Epidermal melanocyte (primary cell): ENCODE results near the gene PLCB4.
A peak's percentile ranks its signal among the peaks of the same experiment; 100 is the strongest.

ENCODE experiments used
- DNase-seq: peaks from one replicate; pipeline ENCODE4 v3.0.0; 2011; ENCODE audit warnings: low spot score; ENCODE audit not compliant: insufficient read length

The PLCB4 gene

DNA sequence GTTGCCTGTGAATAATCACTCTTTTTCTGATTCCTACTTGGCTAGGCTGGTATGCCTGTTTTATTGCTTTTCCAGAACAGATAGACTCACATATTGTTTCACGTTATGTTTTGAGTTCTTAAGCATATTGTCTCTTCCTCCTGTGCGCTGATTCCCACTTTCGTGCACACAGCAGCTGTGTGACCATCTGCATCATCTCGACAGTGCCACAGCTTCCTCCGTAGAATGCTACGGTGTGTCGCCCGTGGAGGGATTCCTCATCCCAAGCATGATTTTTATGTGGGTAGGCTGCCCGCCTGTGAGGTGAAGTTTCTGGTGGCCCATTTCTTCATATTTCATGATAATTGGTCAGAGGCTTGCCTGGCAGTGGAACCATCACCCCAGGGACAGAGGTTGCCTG lies 31.8 kb downstream of the PLCB4 start:
- DNase-seq: no peak

DNA sequence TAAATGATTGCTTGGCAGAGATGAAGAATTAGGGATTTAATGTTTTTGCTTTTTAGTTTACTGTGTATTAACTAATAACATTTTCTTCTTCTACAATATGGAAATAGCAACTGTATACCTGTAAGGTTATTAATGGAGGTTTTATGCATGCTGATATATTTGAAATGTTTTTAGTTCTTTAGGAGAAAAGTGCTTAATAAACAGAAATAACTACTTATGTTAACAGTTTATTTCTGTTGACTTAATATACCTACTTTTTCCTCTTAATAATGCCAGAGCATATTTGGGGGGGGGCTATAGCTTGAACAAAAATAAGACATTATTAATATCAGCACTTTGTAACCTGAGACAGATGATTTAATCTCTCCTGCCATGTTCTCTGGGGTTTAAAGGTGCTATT lies 33.6 kb downstream of the PLCB4 start:
- DNase-seq: no peak

DNA sequence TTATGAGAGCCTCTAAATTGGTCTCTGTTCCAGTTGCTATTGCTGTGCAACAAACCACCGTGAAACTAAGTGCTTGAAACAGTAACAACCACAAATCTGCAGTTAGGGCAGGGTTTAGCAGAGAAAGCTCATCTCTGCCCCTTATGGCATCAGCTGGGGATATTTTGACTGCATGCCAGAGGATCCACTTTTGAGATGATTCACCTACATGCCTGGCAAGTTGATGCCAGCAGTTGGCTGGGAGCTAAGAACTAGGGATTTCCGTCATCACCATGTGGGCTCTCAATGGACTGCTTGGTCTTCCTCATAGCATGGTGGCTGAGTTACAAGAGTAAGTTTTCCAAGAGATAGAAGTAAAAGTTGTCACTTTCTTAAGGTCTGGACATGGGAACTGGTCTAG lies 35.1 kb downstream of the PLCB4 start:
- DNase-seq: no peak

DNA sequence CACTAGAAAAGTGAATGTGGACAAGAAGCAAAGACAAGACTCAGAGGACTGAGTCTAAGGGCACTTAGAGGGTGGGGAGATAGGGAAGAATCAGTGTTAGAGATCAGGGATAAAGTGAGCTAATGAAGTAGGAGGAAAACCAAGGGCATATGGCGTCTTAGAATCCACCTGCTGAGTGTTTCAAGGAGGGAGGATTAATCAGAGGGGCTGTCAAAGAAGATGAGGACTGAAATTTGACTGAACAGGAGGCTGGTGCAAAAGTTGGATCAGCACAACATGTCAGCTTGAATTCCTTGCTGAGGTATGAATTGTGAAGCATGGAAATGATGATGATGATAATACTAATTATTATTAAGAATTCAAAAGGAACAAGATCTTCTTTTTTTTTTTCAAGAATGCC lies 39.4 kb downstream of the PLCB4 start:
- DNase-seq: no peak

DNA sequence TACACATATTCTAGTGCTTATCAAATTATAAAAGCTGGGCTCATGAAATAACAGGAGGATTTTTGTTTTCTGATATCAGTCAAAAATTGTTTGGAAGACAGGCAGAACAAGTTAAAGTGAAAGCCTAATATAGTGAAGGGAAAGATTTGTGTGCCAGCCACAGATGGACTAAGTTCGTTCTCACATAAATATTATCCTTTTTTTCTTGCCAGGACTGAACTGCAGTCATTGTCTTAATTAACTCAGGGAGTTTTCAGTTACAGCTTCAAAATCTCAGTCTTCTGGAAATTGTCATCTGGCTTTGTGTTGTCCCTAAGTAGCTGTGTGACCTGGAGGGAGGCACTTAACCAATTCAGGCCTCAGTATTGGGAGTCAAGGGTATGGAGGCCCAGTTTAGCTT lies 40.7 kb downstream of the PLCB4 start:
- DNase-seq: no peak

DNA sequence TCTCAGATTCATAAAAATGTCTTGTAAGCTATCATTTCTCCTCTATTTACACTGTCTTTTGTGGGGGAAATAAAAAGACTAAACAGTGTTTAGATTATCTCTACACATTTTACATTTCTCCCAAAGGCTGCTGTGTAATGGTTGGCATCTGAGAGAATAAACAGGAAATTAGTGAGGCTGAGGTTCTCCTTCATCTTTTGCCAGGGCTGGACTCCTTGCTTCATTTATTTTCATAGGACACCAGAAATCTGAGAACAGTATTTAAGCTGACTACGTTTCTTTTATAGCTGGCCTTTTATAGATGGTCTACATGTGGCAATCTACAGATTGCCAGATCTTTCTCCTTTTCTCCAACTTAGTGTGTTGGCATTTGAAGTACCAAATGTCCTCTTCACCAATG lies 41.5 kb downstream of the PLCB4 start:
- no peak for DNase-seq

DNA sequence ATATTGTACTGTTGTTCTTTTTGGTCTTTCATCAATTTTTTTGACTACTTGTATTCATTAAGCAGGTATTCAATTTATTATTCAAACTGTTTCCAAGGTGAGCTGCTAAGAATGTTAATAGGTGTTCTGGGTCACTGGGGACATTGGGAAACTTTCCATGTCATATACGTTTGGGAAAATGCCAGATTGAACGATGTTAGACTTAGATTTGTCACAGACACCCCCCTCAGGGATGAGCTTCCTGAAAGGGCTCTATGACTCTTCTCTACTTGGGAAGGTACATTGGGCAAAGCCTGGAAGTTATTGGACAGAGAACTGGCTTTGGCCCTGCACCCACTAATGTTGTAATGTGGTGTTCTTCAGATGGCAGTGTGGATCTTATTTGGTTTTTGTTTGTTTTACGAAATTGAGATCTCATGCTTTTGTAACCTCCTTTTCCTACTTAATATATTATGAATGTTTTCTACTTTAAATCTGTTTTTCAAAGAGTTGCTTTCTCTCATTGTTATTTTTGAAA lies 42.1 kb downstream of the PLCB4 start:
- no peak for DNase-seq

DNA sequence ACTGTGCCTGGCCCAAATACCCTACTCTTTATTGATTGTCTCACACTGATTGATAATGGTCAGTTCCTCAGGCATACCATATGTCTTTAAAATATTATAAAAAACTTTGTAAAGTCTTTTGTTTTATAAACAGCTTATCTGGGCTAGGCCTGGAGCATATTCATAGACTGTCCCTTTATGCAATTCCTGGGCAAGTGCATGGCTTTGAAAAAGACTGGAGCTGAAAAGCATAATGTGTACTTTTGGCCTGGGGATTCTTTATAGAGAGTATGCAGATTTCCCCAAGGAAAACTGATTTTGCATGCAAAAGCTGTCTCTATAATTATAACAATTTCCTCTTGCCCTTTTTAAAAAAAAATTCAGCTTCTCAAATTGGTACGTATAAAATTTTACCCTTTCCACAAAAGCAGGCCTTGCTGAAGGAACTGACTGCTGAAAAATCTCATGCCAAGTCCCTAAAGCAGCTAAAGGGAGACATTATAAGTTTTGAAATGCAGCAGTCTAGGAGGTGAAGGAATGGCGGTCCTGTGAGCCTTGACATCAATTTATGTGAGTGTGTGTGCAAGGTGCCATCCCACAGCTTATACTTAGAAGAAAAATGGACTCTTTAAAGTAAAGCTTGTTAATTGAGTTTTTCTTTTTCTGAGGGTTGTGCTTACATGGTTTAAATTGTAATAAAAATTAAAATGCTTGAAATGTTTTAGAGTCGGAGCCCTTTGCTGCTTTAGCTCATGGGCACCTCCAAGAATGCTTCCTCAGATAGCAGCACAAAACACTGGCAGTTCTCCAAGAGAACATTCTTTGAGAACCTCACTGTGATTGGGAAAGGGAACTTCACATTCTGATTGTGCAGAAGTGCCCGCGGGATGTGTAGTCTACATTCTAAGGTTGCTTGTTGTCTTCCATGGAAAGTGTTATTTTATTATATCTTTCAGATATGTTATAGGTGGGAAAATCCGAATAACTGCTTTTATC lies 43.9 kb downstream of the PLCB4 start:
- DNase-seq: no peak

DNA sequence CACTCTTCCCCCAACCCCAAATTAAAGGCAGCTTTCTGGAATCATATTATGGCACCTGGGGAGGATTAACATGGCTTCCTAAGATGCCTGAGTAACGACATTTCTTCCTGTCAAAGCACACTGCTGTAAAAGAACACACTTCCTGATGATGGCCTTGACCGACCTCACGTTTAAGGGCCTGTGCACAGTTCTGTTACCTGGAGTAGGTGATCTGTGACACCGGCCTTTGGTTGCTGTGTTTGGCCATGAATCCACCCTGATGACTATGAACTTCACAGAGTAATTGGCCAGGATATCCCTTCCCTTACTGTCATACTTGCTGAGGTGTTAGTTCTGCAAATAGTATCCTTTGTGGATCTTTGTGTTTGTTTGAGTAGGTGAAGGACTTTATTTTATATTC lies 45.8 kb downstream of the PLCB4 start:
- no peak for DNase-seq

DNA sequence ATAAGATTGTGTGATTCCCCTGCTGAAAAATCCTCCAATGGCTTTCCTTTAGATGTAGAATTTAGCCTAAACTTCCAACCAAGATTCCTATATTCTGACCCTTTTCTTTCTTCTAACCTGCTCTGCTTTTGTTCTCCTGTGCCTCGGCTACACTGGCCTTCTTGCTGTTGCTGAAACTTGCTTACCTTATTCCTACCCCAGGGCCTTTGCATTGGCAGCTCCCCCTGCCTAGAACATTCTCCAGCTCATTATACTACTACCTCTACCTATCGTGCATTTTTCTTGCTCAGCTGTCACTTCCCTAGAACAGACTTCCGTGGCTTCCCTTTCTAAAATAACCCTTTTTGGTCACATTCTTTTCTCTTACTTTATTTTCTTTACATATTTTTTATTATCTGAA lies 48.7 kb downstream of the PLCB4 start:
- DNase-seq: no peak

DNA sequence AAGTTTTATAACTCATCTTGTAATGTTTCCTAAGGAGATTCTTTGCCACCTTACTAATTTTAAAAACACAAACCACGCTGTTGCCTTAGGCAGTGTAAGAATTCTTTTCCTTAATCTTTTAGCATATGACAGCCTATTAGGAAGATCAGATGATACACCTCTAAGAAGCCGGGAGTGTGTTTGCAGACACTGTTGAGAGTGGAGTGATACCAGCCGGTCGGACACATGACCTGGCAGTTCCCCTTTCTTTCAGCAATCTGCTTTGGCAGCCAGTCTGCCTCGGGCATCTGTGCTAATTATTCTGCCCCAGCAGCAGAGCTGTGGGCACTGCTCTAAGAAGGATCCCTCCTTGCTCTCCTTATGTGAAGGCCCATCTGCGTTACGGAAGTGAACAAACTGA lies 50.9 kb downstream of the PLCB4 start:
- DNase-seq: peak; percentile 60

DNA sequence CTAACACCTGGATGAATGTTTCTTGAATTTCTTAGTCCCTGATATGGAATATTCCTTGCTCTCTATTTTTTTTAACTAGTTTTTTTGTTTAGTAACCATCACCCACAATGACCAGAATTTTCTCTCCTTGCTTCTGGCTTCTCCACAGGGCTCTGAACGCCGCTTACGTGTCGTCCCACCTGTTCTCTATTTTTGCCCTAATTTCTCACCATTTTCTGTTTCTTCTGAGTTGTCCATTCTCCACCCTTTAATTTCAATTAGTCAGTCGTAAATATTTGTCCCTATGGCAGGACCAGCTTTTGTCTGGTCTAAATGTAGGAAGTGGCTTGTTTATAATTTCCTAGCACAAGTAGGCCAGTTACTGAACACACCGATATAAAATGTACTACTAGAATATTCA lies 52.3 kb downstream of the PLCB4 start:
- DNase-seq: no peak

DNA sequence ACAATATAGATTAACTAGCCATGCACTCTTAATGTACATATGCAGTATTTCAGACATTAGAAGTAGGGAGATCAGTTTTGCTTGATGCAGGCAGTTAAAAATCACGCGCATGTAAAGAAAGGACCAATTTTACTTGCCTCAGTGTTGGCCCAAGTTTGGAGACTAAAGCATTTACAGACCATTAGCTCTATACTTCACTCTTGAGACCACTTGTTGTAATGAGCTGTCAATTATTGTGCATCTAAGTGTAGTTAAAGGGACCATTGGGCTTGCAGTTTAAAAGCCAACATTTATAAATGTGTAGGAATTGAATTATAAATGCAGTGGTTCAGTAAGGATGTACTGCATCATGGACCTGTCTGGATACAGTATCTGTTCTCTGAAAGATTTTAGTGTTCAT lies 53.7 kb downstream of the PLCB4 start:
- DNase-seq: no peak

DNA sequence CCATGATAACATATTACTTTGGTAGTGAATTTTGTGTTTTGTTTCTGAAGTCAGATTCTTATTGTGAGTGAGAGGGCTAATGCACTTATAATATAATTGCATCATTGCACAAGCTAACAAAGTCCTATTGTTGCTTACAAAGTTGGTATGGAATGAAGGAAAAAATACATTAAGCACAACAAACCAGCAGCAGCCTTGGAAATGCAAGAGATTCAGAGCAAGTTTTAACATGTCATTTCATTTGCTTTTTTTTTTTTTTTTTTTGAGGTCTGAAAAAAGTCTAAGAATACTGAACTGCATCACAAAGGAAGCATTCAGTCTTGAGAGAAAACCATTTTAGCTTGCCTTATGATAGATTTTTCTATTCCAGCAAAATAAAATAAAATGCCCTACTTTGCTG lies 57.6 kb downstream of the PLCB4 start:
- no peak for DNase-seq

DNA sequence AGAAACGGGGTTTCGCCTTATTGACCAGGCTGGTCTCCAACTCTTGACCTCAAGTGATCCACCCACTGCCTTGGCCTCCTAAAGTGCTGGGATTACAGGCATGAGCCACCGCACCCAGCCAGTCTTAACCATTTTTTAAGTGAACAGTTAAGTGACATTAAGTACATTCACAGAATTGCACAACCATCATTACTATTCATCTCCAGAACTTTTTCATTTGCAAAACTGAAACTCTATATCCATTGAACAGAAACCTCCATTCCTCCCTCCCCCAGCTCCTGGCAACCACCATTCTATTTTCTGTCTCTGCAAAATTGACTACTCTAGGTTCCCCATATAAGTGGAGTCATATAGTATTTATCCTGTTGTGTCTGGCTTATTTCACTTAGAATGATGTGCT lies 59.7 kb downstream of the PLCB4 start:
- DNase-seq: no peak

DNA sequence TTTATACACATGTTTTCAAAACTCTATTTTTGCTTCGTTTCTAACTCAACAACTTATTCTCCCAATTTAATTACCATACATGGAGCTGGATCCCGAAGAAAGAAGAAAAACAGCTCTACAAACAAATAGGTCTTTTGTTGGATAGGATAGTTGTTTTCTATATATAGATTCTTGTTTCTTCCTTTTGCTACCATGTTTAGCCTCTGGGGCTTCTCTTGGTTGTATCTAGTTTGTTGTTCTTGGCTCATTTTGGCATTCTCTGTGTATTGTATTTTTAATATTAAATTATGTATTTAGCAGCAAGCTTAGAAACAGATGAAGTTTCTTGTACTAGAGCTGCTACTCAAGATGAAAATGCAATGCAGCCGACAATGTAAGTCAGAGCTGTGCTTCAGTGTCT lies 60.9 kb downstream of the PLCB4 start:
- peak; percentile 44 for DNase-seq

DNA sequence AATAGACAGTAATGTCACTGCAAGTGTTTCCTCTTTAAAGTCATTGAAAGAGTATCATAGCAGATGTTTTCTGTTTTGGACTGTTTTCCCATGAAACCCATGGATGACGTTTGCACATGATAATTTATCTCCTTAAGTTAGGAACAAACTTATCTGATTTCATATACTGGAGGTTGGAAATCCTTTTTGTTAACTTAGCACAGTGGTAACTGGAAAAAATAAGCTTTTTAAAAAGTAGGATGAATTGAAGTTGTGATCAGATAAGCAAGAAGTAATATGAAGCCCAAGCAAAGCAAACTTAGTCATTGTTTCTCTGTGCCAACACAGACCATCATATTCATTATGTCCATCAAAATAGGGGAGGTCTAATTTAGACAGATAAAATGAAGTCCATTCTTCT lies 61.6 kb downstream of the PLCB4 start:
- no peak for DNase-seq

DNA sequence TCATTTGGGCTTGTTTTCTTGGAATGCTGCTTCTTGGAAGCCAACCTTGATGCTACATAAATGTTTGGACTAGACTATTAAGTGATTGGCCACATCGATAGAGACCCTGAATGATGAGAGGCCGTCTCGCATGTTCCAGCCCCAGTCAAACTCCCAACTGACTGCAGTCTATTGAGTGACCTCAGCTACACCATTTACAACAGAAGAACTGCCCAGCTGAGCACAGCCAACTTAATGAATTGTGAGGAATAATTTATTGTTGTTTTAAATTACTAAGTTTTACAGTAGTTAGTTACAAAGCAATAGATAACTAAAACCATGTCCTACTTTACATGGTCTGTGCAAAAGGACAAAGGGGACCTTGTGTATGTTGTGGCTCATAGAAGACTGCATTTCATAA lies 63.0 kb downstream of the PLCB4 start:
- DNase-seq: no peak

DNA sequence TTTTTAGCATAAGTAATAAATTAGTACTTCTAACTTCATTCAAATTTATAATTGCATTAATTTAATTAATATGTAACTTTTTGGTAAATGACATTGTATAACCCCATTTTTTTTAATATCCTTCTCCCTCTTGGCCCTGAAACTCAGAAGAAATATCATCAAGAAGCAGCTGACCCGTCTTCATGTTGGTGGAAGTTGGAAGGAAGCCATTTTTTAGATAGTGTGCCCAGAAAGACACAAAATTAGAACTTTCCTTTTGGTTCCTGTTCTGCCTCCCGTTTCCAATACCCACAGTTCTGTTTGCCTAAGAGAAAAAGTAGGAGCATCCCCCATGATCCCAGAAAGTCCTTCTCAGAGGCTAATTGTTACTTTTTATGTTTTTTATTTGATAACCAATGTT lies 65.5 kb downstream of the PLCB4 start:
- no peak for DNase-seq

DNA sequence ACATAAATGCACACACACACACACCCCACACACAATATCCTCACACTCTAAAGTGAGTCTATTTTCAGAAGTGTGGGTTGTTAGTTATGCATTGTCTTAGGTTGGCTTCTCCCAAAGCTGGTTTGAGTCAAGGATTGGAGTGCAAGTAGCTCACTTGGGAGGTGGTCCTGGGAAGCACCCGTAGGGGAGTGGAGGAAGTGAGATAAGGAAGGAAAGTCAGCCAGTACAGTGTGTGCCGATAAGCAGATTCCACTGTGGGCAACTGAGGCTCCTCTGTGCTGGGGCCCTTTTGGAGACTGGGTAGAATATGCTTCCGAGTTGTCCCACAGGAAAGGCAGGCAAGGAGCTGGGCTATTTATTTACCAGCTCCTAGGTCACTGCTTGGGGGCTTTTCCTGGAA lies 67.2 kb downstream of the PLCB4 start:
- DNase-seq: no peak

DNA sequence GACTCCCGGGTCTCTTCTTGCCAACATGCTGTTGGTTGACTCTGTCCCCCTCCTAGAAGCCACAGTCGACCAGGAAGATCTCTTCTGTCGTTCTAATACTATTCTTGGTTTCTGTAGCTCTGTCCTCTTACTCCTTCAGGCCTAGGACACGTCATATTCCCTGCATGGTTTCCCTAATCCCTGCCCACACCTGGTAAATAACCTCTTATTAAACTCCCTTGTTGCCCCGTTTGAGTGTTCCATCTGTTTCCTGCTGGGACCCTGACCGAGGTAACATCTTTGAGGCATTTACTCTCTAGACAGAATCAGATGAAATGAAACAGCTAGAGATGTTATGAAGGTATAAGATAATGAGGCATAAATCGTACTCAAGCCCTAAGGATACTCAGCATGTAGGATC lies 68.1 kb downstream of the PLCB4 start:
- no peak for DNase-seq

DNA sequence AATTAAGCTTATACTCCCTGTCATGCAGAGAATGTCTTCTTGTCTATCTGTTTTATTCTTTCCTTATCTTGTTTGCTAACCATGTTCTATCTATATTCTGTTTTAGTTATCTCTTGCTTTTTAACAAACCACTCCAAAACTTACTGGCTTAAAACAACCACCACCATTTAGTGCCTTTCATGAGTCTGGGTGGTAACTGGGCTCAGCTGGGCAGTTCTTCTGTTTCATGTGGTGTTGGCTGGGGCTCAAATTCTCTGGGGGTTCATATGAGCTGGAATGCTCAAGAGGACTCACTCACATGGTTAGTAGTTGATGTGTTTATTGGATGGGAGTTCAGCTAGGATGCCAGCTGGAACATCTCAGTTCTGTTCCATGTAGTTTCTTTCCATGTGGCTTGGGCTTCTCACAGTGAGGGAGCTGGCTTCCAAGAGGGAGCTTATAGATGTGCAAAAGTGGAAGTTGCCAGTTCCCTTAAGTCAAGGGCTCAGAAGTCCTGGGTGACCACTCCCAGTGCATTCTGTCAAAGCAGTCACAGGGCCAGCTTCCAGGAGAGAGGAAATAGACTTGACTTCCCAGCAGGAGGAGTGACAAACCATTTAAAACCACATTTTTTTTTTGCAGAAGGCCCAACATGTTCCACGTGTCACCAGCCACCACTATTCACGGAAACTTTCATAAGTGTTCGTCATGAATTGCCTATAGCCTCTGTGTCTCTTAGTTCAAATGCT lies 70.4 kb downstream of the PLCB4 start:
- DNase-seq: no peak
